B cell (primary cell): ENCODE results near the gene SLIRP. TPM values are rescaled to one million over a fixed set of nuclear protein-coding genes. Genes with fewer than 3 reads are reported as not detected.
"Not testable (repeated sequence)": the region's sequence is repeated elsewhere in the genome, so short reads cannot be mapped to it uniquely, and the experiment has no call there.

Experiments
- ATAC-seq: fragments of 200-7000 bp; cut with Tn5 transposase; one replicate; pipeline ENCODE4 v1.10.0; 2021; ENCODE audit warnings: low read depth, mild to moderate bottlenecking, moderate number of reproducible peaks, moderate library complexity
- CTCF ChIA-PET: fragments of 350-600 bp; sonication (Branson Sonifier 250); formaldehyde crosslinking; loops from one replicate; lab custom pipeline; 2021; ENCODE audit warnings: antibody characterized with exemption, inconsistent platforms; lab: Charles Lee
- POLR2A ChIA-PET: fragments of 350-600 bp; sonication (Branson Sonifier 250); formaldehyde crosslinking; loops from one replicate; lab custom pipeline; 2021; ENCODE audit warnings: antibody characterized with exemption; lab: Charles Lee
- DNase-seq: peaks from one replicate; pipeline ENCODE4 v3.0.0; 2013
- H2AFZ ChIP-seq: 2 replicates; pipeline ENCODE4 v1.6.1; 2012; ENCODE audit warnings: mild to moderate bottlenecking, low read depth, low read length; ENCODE audit not compliant: insufficient read depth, poor library complexity, severe bottlenecking
- H3K27ac ChIP-seq, 2 donors: 1 replicate in 1 of 2; 2 replicates in 1 of 2; pipeline ENCODE4 v1.5.1; 2012 to 2013; ENCODE audit warnings: low read length in 2 of 2, mild to moderate bottlenecking in 2 of 2, moderate library complexity in 1 of 2
- H3K27me3 ChIP-seq, 4 experiments: fragments of 200-600 bp in 1 of 4; sonication (generic) in 1 of 4; replicated peaks in 1 of 4; 1 replicate in 2 of 4; 2 replicates in 2 of 4; pipeline versions ENCODE4 v1.6.1 to v1.7.0; 2013 to 2016; ENCODE audit warnings: low read length in 3 of 4, mild to moderate bottlenecking in 2 of 4, mixed read lengths in 1 of 4, moderate library complexity in 1 of 4; ENCODE audit not compliant: insufficient read depth in 4 of 4, control insufficient read depth in 3 of 4; ENCODE audit errors: control extremely low read depth in 1 of 4
- H3K36me3 ChIP-seq, 2 experiments: replicated peaks in 1 of 2; 1 replicate in 1 of 2; 2 replicates in 1 of 2; pipeline versions ENCODE4 v1.6.1 to v1.7.1; 2013; ENCODE audit warnings: low read length in 1 of 2; ENCODE audit not compliant: insufficient read depth in 2 of 2, control insufficient read depth in 1 of 2; ENCODE audit errors: control extremely low read depth in 1 of 2, extremely low read depth in 1 of 2
- H3K4me1 ChIP-seq, 2 donors: fragments of 200-600 bp in 1 of 2; sonication (generic) in 1 of 2; 1 replicate in 1 of 2; 2 replicates in 1 of 2; pipeline versions ENCODE4 v1.5.1 to v1.6.1; 2013 to 2017; ENCODE audit warnings: low read length in 2 of 2; ENCODE audit not compliant: control insufficient read depth in 2 of 2, insufficient read depth in 2 of 2
- H3K4me2 ChIP-seq: replicated peaks from 2 replicates; pipeline ENCODE3; 2012; ENCODE audit warnings: mild to moderate bottlenecking, low read depth, low read length; ENCODE audit not compliant: poor library complexity, severe bottlenecking
- H3K4me3 ChIP-seq, 5 experiments: fragments of 200-600 bp in 1 of 5; sonication (generic) in 1 of 5; 1 replicate in 3 of 5; 2 replicates in 2 of 5; pipeline versions ENCODE4 v1.5.1 to v1.7.0; 2011 to 2016; ENCODE audit warnings: low read length in 4 of 5, mild to moderate bottlenecking in 4 of 5, low read depth in 2 of 5, control low read depth in 1 of 5, moderate library complexity in 1 of 5; ENCODE audit not compliant: insufficient read depth in 1 of 5; ENCODE audit errors: control extremely low read depth in 1 of 5, extremely low read depth in 1 of 5
- H3K79me2 ChIP-seq: fragments of 200-600 bp; sonication (generic); one replicate; pipeline ENCODE4 v1.6.0; 2016; ENCODE audit warnings: low read length; ENCODE audit not compliant: control insufficient read depth, insufficient read depth
- H3K9ac ChIP-seq: fragments of 200-600 bp; sonication (generic); 2 replicates; pipeline ENCODE4 v1.6.1; 2017; ENCODE audit warnings: mild to moderate bottlenecking, low read length, moderate library complexity
- H3K9me3 ChIP-seq, 3 donors: one replicate each; pipeline versions ENCODE4 v1.6.1 to v1.7.1; 2013; ENCODE audit warnings: low read length in 2 of 3; ENCODE audit not compliant: control insufficient read depth in 2 of 3, insufficient read depth in 1 of 3; ENCODE audit errors: control extremely low read depth in 1 of 3
- H4K20me1 ChIP-seq: 2 replicates; pipeline ENCODE4 v1.6.0; 2012; ENCODE audit warnings: mild to moderate bottlenecking, low read length; ENCODE audit not compliant: insufficient read depth, control insufficient read depth, poor library complexity, severe bottlenecking
- H3K27ac Mint-ChIP-seq: one replicate; pipeline ENCODE4 v1.8.0; 2021; ENCODE audit warnings: mixed read lengths
- H3K27me3 Mint-ChIP-seq: one replicate; pipeline ENCODE4 v1.8.0; 2021; ENCODE audit warnings: mixed read lengths
- H3K4me1 Mint-ChIP-seq: one replicate; pipeline ENCODE4 v1.8.0; 2021; ENCODE audit warnings: mixed read lengths
- H3K4me3 Mint-ChIP-seq: one replicate; pipeline ENCODE4 v1.8.0; 2021; ENCODE audit warnings: mixed read lengths
- H3K9me3 Mint-ChIP-seq: one replicate; pipeline ENCODE4 v1.8.0; 2022; ENCODE audit warnings: mixed read lengths; ENCODE audit not compliant: insufficient read depth
- CTCF ChIP-seq: fragments of 200-600 bp; IDR thresholded peaks from one replicate; pipeline ENCODE4 v1.8.0; 2022; ENCODE audit warnings: antibody characterized with exemption, mild to moderate bottlenecking
- EZH2 ChIP-seq: IDR thresholded peaks from 2 replicates; pipeline ENCODE4 v1.6.1; 2012; ENCODE audit warnings: borderline replicate concordance, low read depth, mild to moderate bottlenecking, moderate library complexity, low read length; ENCODE audit not compliant: insufficient read depth, poor library complexity, severe bottlenecking
- WGBS: methylation state at CpG from one replicate; pipeline ENCODE4 v1.1.5; 2013; ENCODE audit warnings: missing lambda C conversion rate; ENCODE audit not compliant: insufficient coverage; 5-methylcytosine and 5-hydroxymethylcytosine counted together
- intact Hi-C: fragments of 100-400 bp; cut with micrococcal nuclease; formaldehyde crosslinking; loops from one replicate; pipeline ENCODE4 v1.10.0; 2022
- polyA plus RNA-seq: library from polyadenylated mRNA; depleted of rRNA; stranded (reverse); fragments of >200 nt; gene quantifications from 2 replicates; pipeline ENCODE4 v1.2.3, GENCODE V29; 2012
- total RNA-seq, 2 donors: library from RNA; stranded (reverse); fragments of 120-200 nt in 1 of 2; gene quantifications; 1 replicate in 1 of 2; 2 replicates in 1 of 2; pipeline versions ENCODE4 v1.2.3 to v1.2.4, GENCODE V29; 2013 to 2022

The SLIRP gene
- total and polyA plus RNA-seq, 2 donors (not counting 1 experiment from before 2014, with no cell fraction given): 33.8 to 36.7 TPM

GRCh38 chr14:77746064-77746702 lies 38.3 kb downstream of the SLIRP start:
- WGBS: 100% methylated on average over 1 of the region's 4 CpGs
- no peak overlapping the region for H3K4me3 ChIP-seq
- Mint-ChIP-seq H3K27me3 (no peaks in the 10 kb centered on the region), H3K4me3 (no peak overlapping the region), H3K4me1 (peaks cover 2% of the 10 kb centered on the region), H3K27ac (no peak overlapping the region), H3K9me3 (no peaks in the 10 kb centered on the region)
- peaks cover 24 to 59% of the 10 kb centered on the region in 2 experiments for H3K36me3 ChIP-seq
- intact Hi-C loops: no loop called here
- ChIA-PET POLR2A (no interaction called here), CTCF (no interaction called here)
- no peak overlapping the region for H3K9ac ChIP-seq
- H3K27me3 ChIP-seq: no peaks in the 10 kb centered on the region
- ATAC-seq (no peak), DNase-seq (no peak)
- H3K9me3 ChIP-seq: no peaks in the 10 kb centered on the region
- no peaks in the 10 kb centered on the region for H3K4me1 ChIP-seq
- H4K20me1 ChIP-seq: peaks cover 51% of the 10 kb centered on the region
- H2AFZ ChIP-seq: no peak overlapping the region
- no peak for TF ChIP-seq CTCF
- no peak for TF ChIP-seq EZH2
- no peak overlapping the region for H3K4me2 ChIP-seq
- H3K27ac ChIP-seq: no peak overlapping the region
- peaks cover 69% of the 10 kb centered on the region for H3K79me2 ChIP-seq

- H3K4me3 Mint-ChIP-seq, H3K4me1 ChIP-seq, H3K27me3 Mint-ChIP-seq, H3K9ac ChIP-seq, POLR2A ChIA-PET, H3K4me1 Mint-ChIP-seq, ATAC-seq, H3K4me3 ChIP-seq, H3K27ac Mint-ChIP-seq, H2AFZ ChIP-seq, intact Hi-C loops, H3K9me3 Mint-ChIP-seq, DNase-seq, H3K9me3 ChIP-seq, CTCF ChIA-PET, H3K27ac ChIP-seq, H3K4me2 ChIP-seq, H3K27me3 ChIP-seq: not testable (repeated sequence)
- Histone ChIP-seq H3K36me3 (peaks cover 22 to 69% of the 10 kb centered on the region in 2 experiments), H3K79me2 (peaks cover 65% of the 10 kb centered on the region), H4K20me1 (peaks cover 48% of the 10 kb centered on the region)
- 90% methylated on average over 33 of the region's 33 CpGs for WGBS
Observed at GRCh38 chr14:77747425-77747824, 39.5 kb downstream of the SLIRP start.
